GM21529 (cell line): ENCODE measurements around the gene ADAMTS13.

Experiments
- ATAC-seq: cut with Tn5 transposase; IDR thresholded peaks from one replicate; pipeline ENCODE4 v1.9.1; 2021; ENCODE audit not compliant: unreplicated experiment

Gene ADAMTS13

DNA sequence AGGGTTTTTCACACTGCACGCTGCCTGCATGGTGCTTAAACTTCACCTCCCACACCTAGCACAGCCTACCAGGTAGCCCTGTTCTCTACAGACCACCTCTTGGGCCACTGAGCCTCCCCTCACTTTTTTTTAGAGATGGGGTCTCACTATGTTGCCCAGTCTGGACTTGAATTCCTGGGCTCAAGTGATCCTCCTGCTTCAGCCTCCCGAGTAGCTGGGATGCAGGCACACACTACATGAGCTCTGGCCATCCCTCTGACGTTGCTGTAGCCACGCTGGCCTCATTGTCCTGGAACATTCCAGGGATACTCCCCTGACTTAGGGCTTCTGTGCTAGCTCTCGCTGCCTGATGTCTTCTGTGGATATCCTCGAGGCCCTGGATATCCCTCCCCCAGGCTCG is 30.4 kb downstream of the ADAMTS13 start:
- no peak for ATAC-seq

- ATAC-seq: no peak
Observed at GRCh38 chr9:133453651-133454050, 31.5 kb downstream of the ADAMTS13 start.

DNA sequence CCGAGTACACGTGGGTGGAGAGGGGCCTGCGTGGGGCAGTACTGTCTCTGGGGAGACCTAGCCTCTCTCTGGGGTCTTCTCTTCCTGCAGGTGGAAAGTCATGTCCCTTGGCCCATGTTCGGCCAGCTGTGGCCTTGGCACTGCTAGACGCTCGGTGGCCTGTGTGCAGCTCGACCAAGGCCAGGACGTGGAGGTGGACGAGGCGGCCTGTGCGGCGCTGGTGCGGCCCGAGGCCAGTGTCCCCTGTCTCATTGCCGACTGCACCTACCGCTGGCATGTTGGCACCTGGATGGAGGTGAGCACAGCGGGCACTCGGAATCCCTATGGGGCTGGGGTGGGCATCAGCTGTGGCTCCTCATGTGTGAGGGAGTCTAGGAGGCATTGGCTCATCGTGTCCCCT is 32.2 kb downstream of the ADAMTS13 start:
- no peak for ATAC-seq

- no peak for ATAC-seq
Observed at GRCh38 chr9:133454943-133455673, 32.9 kb downstream of the ADAMTS13 start.

- ATAC-seq: no peak
Observed at GRCh38 chr9:133455936-133456335, 33.8 kb downstream of the ADAMTS13 start.

- no peak for ATAC-seq
Observed at GRCh38 chr9:133456409-133456808, 34.2 kb downstream of the ADAMTS13 start.

DNA sequence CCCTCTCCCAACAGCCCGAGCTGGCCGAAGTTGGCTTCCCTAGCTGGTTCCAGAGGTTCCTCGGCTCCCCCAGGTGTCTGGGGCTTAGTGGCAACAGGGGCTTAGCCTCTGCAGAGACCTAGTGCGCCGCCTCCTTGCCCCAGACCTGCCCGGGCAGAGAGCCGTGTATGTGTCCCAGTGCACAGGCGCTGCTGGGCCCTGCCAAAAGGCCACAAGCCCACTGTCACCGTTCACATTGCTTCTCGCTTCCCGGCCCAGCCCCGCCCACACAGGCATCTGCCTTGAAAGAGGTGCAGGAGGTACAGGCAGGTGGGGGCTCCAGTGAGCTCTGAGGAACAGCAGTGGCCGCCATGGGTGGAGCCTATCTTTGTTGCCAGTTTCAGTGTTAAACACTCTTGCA is 35.1 kb downstream of the ADAMTS13 start:
- no peak for ATAC-seq

- ATAC-seq: no peak
Observed at GRCh38 chr9:133457748-133458147, 35.6 kb downstream of the ADAMTS13 start.

DNA sequence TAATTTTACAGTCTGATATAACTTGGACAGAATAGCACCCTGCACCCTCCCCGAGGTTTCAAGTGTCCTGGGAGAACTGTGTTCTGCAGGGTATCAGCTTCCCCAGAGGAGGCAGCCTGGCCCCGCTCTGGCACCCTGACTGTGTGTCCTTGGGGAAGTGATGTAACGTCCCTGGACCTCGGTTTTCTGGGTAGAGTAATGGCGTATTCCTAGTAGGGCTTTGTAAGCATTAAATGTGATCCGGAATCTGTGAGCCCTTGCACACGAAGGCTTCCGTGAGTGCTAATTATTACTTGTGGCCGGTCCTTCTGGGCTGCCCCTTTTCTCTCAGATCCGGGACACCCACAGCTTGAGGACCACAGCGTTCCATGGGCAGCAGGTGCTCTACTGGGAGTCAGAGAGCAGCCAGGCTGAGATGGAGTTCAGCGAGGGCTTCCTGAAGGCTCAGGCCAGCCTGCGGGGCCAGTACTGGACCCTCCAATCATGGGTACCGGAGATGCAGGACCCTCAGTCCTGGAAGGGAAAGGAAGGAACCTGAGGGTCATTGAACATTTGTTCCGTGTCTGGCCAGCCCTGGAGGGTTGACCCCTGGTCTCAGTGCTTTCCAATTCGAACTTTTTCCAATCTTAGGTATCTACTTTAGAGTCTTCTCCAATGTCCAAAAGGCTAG is 36.6 kb downstream of the ADAMTS13 start:
- ATAC-seq: no peak

DNA sequence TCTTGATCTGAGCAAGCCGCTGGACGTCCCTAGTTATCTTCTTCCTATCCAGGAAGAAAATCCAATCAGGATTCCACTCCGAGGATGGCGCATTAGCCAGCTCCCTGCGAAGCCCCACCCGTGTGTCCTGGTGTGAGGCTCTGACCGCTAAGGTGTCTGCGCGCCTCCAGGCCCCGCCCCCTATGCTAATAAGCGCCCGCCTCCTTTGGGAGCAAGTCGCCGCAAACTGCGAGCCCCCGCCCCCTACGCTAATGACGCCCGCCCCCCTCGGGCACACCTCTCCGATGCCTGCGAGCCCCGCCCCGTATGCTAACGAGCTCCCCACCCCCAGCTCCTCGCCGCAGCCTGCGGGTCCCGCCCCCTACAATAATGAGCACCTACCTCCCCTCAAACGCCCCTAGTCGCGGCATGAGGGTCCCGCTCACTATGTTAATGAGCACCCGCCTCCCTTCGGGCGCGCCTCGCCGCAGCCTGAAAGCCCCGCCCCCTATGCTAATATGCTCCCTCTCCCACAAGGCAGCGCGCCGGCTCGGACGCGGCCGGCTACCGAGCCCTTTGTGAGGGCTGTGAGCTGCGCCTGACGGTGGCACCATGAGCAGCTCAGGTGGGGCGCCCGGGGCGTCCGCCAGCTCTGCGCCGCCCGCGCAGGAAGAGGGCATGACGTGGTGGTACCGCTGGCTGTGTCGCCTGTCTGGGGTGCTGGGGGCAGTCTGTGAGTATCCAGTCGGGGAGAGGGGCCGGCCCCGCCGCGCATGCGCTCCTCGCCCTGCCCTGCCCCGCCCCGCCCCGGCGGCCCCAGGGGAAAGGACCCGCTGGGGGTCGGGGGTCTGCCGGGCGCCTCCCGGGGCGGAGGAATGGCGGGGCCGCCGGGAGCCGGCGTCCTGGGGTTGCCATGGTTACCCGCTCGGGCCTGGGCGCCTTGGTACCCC is 37.6 kb downstream of the ADAMTS13 start, which contains the start of gene CACFD1:
TSS of gene CACFD1 (plus strand) at position 503 of the 929 bp plus-strand sequence. CDS start at position 592, 89 bp downstream.
- peak; percentile 72 for ATAC-seq

- ATAC-seq: peak; percentile 22
Observed at GRCh38 chr9:133460405-133461175, 38.4 kb downstream of the ADAMTS13 start.

- no peak for ATAC-seq
Observed at GRCh38 chr9:133461975-133462374, 39.8 kb downstream of the ADAMTS13 start.

- no peak for ATAC-seq
Observed at GRCh38 chr9:133463234-133463863, 41.2 kb downstream of the ADAMTS13 start.

GRCh38 chr9:133463864-133464615 is 41.9 kb downstream of the ADAMTS13 start:
- ATAC-seq: no peak

DNA sequence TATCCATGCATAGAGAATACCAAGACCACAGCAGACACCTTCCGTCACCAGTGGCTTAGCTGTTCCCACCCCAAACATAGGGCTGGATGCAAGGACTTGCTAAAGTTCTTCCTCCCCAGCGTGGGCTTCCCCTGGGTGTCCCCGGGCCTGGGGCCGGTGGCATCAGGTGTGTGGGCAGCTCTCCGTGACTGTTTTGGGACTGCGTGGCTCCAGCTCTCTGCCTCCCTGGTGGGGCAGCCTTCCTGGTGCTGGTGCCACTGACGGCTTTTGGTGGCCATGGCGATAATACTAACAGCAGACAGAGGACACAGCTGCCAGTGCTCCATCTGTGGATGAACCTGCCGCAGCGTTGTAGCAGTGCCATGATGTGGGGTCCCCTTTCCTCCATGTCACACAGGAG is 42.5 kb downstream of the ADAMTS13 start:
- no peak for ATAC-seq

DNA sequence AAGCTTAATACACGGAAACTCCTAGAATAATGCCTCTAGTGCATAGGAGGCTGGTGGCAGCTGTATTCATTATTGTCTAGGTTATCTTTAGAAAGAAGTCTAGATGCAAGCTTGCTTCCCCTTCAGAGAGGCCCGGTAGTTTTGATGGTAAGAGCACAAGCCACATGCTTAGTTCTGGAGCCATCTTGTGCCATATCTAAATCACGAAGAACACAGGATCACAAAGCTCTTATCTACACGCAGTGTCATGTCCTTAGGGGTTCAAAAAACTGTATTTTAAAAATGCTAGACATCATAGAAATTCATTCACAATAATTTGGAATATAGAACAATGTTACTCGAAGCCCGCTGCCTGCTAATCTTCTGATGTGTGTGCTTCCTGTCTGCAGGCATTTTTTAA is 43.8 kb downstream of the ADAMTS13 start:
- ATAC-seq: no peak

GRCh38 chr9:133467101-133467500 is 44.9 kb downstream of the ADAMTS13 start:
- no peak for ATAC-seq

DNA sequence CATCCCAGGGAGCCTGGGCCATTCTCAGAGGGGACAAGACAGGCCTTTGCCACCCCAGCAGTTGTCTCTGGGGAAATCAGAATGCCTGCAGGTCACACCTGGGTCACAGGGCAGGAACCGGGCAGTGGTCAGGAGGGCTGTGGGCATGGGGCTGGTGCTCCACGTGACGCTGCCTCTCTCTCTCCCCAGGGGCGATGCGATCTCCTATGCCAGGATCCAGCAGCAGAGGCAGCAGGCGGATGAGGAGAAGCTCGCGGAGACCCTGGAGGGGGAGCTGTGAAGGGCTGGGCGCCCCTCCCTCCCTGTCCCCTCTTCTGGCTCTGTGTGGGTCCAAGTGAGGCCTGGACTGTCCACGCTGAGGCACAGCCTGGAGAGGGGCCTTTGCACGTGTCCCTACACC is 46.2 kb downstream of the ADAMTS13 start:
- no peak for ATAC-seq

DNA sequence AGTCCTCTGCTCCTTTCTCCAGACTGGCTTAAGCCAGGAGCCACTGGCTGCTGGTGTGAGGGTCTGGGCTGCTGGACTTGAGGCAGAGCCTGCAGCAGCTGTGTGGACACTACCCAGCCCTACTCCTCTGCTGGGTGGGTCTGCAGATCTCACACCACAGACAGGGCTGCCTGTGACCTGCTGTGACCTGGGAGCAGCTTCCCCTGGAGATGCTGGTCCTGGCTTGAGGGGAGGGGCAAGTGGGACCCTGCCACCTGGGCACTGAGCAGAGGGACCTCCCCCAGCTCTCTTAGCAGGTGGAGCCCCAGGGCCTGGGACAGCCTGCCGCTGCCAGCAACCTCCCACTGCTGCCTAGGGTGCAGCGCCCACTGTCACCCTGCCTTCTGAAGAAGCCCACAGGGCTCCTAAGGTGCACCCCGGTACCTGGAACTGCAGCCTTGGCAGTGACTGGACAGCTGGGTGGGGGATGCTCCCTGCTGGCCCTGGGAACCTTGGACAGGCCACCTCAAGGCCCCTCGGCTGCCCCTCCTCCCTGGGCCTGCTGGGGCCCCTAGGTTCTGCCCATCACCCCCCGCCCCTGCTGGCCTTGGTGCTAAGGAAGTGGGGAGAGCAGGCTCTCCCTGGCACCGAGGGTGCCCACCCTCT is 46.7 kb downstream of the ADAMTS13 start:
- ATAC-seq: no peak
